HepG2 (cell line): ENCODE results near the gene BPHL. TPM values are rescaled to one million over a fixed set of nuclear protein-coding genes. Genes with fewer than 3 reads are reported as not detected.
A peak's percentile ranks its signal among the peaks of the same experiment; 100 is the strongest.

Experiments used
- CHCHD3 ChIP-seq: sonication (generic); formaldehyde crosslinking; IDR thresholded peaks from 2 replicates; pipeline ENCODE4 v1.8.0; 2022; ENCODE audit warnings: mild to moderate bottlenecking, missing genetic modification reagents, moderate library complexity
- CHD4 ChIP-seq: fragments of 200-600 bp; sonication (generic); IDR thresholded peaks from 2 replicates; pipeline ENCODE4 v1.7.0; 2017; ENCODE audit warnings: mild to moderate bottlenecking, low read length, borderline replicate concordance
- IKZF5 ChIP-seq: IDR thresholded peaks from 2 replicates; pipeline ENCODE4 v1.6.1; 2018; ENCODE audit warnings: missing genetic modification reagents, mild to moderate bottlenecking, missing compliant biosample characterization
- KDM3A ChIP-seq: IDR thresholded peaks from 2 replicates; pipeline ENCODE4 v1.6.1; 2018; ENCODE audit warnings: low read depth, missing compliant biosample characterization
- KDM5B ChIP-seq: sonication (generic); formaldehyde crosslinking; IDR thresholded peaks from 2 replicates; pipeline ENCODE4 v1.4.0; 2020; ENCODE audit warnings: missing genetic modification reagents, mild to moderate bottlenecking, borderline replicate concordance
- MAX ChIP-seq: IDR thresholded peaks from 2 replicates; pipeline ENCODE4 v1.6.1; 2012; ENCODE audit warnings: inconsistent platforms
- PATZ1 ChIP-seq: sonication (generic); formaldehyde crosslinking; IDR thresholded peaks from 2 replicates; pipeline ENCODE4 v1.4.0; 2020; ENCODE audit warnings: missing genetic modification reagents
- STAT6 ChIP-seq: sonication (generic); formaldehyde crosslinking; IDR thresholded peaks from 2 replicates; pipeline ENCODE4 v1.4.0; 2020; ENCODE audit warnings: missing genetic modification reagents, mild to moderate bottlenecking, borderline replicate concordance
- ZEB1 ChIP-seq: IDR thresholded peaks from 2 replicates; pipeline ENCODE4 v1.6.1; 2012; ENCODE audit warnings: mild to moderate bottlenecking, low read depth, inconsistent platforms; ENCODE audit not compliant: insufficient replicate concordance
- ZFP82 ChIP-seq: sonication (generic); formaldehyde crosslinking; IDR thresholded peaks from 2 replicates; pipeline ENCODE4 v1.5.1; 2020; ENCODE audit warnings: mild to moderate bottlenecking, missing genetic modification reagents, borderline replicate concordance
- ZNF530 ChIP-seq: sonication (generic); formaldehyde crosslinking; IDR thresholded peaks from 2 replicates; pipeline ENCODE4 v1.5.0; 2020; ENCODE audit warnings: low read depth, mild to moderate bottlenecking, missing genetic modification reagents
- ZNF557 ChIP-seq: sonication (generic); formaldehyde crosslinking; IDR thresholded peaks from 2 replicates; pipeline ENCODE4 v1.4.0; 2020; ENCODE audit warnings: missing genetic modification reagents
- ZNF570 ChIP-seq: sonication (generic); formaldehyde crosslinking; IDR thresholded peaks from 2 replicates; pipeline ENCODE4 v1.4.0; 2020; ENCODE audit warnings: mild to moderate bottlenecking, missing genetic modification reagents, borderline replicate concordance
- ZNF614 ChIP-seq: IDR thresholded peaks from 2 replicates; pipeline ENCODE4 v1.6.1; 2018; ENCODE audit warnings: missing biosample characterization, missing genetic modification reagents, inconsistent platforms, borderline replicate concordance
- ZNF687 ChIP-seq: sonication (generic); formaldehyde crosslinking; IDR thresholded peaks from 2 replicates; pipeline ENCODE4 v1.5.1; 2020; ENCODE audit warnings: mild to moderate bottlenecking, missing genetic modification reagents, moderate library complexity
- polyA plus RNA-seq, 8 experiments: library from polyadenylated mRNA; depleted of rRNA in 3 of 8; stranded (reverse) in 7 of 8; unstranded in 1 of 8; fragments of >200 nt; fragmentation: Illumina TruSeq in 4 of 8; extraction: Trizol in 4 of 8; gene quantifications; 2 replicates each; pipeline versions ENCODE4 v1.2.1 to v1.2.3, GENCODE V29; 2011 to 2016; ENCODE audit warnings: low read depth in 4 of 8, missing spikeins in 1 of 8, mixed read lengths in 1 of 8; ENCODE audit not compliant: insufficient read depth in 1 of 8
- total RNA-seq, 5 experiments: library from RNA; depleted of rRNA; stranded (reverse); fragments of >200 nt; fragmentation: Illumina TruSeq; extraction: Trizol; gene quantifications; 2 replicates each; pipeline ENCODE4 v1.2.3, GENCODE V29; 2016; ENCODE audit warnings: low read depth in 1 of 5

The BPHL gene
- total and polyA plus RNA-seq, 2 of the 13 experiments (the other 11 are each of a cell fraction or from before 2014, with no cell fraction given) = 37.8 to 39.5 TPM

GRCh38 chr6:3195695-3196497 lies 77.4 kb downstream of the BPHL start (continued):
- TF ChIP-seq PATZ1 (CRISPR knock-in tag) (peak; percentile 83), KDM5B (CRISPR knock-in tag) (peak; percentile 83), ZNF687 (CRISPR knock-in tag) (peak; percentile 81), MAX (no peak), ZNF570 (CRISPR knock-in tag) (no peak), IKZF5 (CRISPR knock-in tag) (peak; percentile 78), CHD4 (no peak), ZEB1 (no peak), ZNF557 (CRISPR knock-in tag) (no peak), ZNF530 (CRISPR knock-in tag) (no peak), STAT6 (CRISPR knock-in tag) (0 out of 2 replicates have a peak, but pooled peaks have one; percentile 16), CHCHD3 (0 out of 2 replicates have a peak, but pooled peaks have one; percentile 51), ZFP82 (CRISPR knock-in tag) (no peak), ZNF614 (CRISPR knock-in tag) (peak; percentile 66; the same call in 1 of the 2 replicates), KDM3A (CRISPR knock-in tag) (peak; percentile 66)
